Nephron (organoid): ENCODE data around the gene IPO4.
"Not testable (repeated sequence)": the region's sequence is repeated elsewhere in the genome, so short reads cannot be mapped to it uniquely, and the experiment has no call there.

ENCODE experiments used
- H3K27ac Mint-ChIP-seq, 3 experiments: 2 replicates each; pipeline ENCODE4 v1.8.0; 2020; ENCODE audit warnings: mixed read lengths in 3 of 3, mild to moderate bottlenecking in 2 of 3, moderate library complexity in 1 of 3
- H3K27me3 Mint-ChIP-seq: 2 replicates; pipeline ENCODE4 v1.8.0; 2021; ENCODE audit warnings: low read depth, mild to moderate bottlenecking, moderate library complexity, mixed read lengths
- H3K36me3 Mint-ChIP-seq: 2 replicates; pipeline ENCODE4 v1.8.0; 2020; ENCODE audit warnings: low read depth, mixed read lengths
- H3K4me1 Mint-ChIP-seq: 2 replicates; pipeline ENCODE4 v1.8.0; 2020; ENCODE audit warnings: mixed read lengths
- H3K4me3 Mint-ChIP-seq, 3 experiments: 2 replicates each; pipeline ENCODE4 v1.8.0; 2020; ENCODE audit warnings: mild to moderate bottlenecking in 3 of 3, mixed read lengths in 3 of 3, moderate library complexity in 2 of 3
- H3K9me3 Mint-ChIP-seq: 2 replicates; pipeline ENCODE4 v1.8.0; 2020; ENCODE audit warnings: mixed read lengths
- CTCF ChIP-seq, 3 experiments: fragments of 200-600 bp; sonication (generic); IDR thresholded peaks; one replicate each; pipeline ENCODE4 v1.5.0; 2021; ENCODE audit warnings: antibody characterized with exemption in 3 of 3; ENCODE audit not compliant: unreplicated experiment in 3 of 3

The IPO4 gene

DNA sequence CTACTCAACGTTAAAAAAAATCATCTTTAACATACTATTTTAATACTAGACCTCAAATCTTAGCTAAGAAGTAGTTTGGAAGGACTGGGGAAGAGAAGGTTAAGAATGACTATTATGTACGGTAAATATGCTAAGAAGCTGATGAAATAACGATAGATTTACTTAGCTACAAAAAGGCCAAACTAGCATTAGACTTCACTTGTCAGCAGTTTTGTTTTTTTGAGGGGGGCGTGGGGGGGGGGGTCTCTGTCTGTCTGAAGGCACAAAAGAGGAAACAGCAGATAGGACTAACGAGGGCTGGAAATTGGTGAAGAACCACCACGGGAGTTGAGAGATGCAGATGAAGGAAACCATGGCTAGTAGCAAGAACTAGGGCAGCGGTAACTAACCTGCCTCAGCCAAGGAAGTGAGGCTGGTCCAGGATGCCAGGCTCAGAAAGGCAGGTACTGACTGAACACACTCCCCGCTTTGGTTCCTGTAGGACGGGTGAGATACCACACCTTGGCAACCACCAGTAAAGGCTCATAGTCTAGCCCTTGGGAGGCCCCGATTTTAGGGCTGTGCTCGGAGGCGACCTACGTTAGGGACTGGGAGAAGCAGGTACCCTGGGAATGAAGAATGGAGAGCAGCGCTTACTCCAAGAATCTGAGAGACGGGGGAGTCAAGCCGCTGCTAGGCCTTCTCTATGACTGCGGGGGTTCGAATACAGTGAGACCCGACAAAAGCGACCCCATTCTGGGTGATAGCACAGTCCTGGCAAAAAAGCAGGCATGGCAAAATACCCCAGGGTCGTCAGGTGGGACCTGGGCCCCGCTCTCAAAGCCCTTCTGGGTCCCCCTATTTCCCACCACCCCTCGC, 42.9 kb upstream of the IPO4 start:
- peaks cover 27% of the 10 kb centered on the region for H3K4me1 Mint-ChIP-seq
- H3K9me3 Mint-ChIP-seq: no peaks in the 10 kb centered on the region
- peaks cover 30% of the 10 kb centered on the region for H3K36me3 Mint-ChIP-seq
- TF ChIP-seq CTCF (IDR thresholded peaks at IDR 0.05; ENCODE audit: unreplicated experiment in 3 of 3): no peak
- H3K27me3 Mint-ChIP-seq: no peaks in the 10 kb centered on the region
- peak overlapping the region; percentile 92 to 99 (median 97) for H3K27ac Mint-ChIP-seq
- peak overlapping the region; percentile 90 to 98 (median 94) for H3K4me3 Mint-ChIP-seq

DNA sequence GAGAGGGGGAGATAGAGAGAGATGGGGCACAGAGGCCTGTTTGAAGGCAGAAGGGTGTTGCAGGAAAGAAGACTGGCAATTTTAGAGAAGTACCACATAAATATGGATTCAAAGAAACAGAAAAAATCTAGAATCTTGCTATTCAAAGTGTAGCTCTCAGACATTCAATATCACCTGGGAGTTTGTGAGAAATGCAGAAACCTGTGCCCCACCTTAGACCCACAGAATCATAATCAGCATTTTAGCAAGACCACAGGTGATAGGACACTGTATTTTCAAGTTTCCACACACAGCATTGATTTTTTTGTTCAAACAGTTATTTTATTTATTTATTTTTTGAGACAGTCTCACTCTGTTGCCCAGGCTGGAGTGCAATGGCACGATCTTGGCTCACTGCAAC, 40.3 kb upstream of the IPO4 start:
- H3K4me1 Mint-ChIP-seq: peaks cover 17% of the 10 kb centered on the region
- no peaks in the 10 kb centered on the region for H3K9me3 Mint-ChIP-seq
- H3K27ac Mint-ChIP-seq: no peak overlapping the region
- peak overlapping the region in 2 of 3 experiments; percentile 54 to 67 for H3K4me3 Mint-ChIP-seq
- peaks cover 11% of the 10 kb centered on the region for H3K36me3 Mint-ChIP-seq
- no peaks in the 10 kb centered on the region for H3K27me3 Mint-ChIP-seq
- TF ChIP-seq CTCF (IDR thresholded peaks at IDR 0.05; ENCODE audit: unreplicated experiment in 3 of 3): no peak

- no peaks in the 10 kb centered on the region for H3K27me3 Mint-ChIP-seq
- peaks cover 6% of the 10 kb centered on the region for H3K4me1 Mint-ChIP-seq
- H3K9me3 Mint-ChIP-seq: no peaks in the 10 kb centered on the region
- TF ChIP-seq CTCF (IDR thresholded peaks at IDR 0.05; ENCODE audit: unreplicated experiment in 3 of 3): no peak
- peaks cover 11% of the 10 kb centered on the region for H3K36me3 Mint-ChIP-seq
- H3K4me3 Mint-ChIP-seq: no peak overlapping the region
- no peak overlapping the region for H3K27ac Mint-ChIP-seq
These were observed 37.9 kb upstream of the IPO4 start for GRCh38 chr14:24226473-24226872.

DNA sequence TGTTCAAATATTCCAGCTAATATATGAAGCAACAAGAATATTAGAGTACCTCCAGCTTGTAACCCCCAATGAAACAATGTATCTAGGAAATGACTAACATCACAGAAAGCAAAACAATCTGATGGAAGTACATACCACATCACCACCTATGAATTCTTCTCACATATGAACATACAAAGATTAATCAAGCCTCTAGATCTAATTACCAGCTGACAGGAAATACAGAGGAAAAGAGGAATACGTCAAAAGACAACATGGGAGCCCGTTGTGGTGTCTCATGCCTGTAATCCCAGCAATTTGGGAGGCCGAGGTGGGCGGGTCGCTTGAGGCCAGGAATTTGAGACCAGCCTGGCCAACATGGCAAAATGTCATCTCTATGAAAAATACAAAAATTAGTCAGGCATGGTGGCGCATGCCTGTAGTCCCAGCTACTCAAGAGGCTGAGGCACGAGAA, 36.0 kb upstream of the IPO4 start:
- Mint-ChIP-seq H3K4me1 (no peaks in the 10 kb centered on the region), H3K36me3 (peaks cover 11% of the 10 kb centered on the region), H3K9me3 (no peaks in the 10 kb centered on the region), H3K27me3 (no peaks in the 10 kb centered on the region), H3K4me3 (no peak overlapping the region), H3K27ac (peak overlapping the region in 1 of 3 experiments; percentile 7)
- no peak for TF ChIP-seq CTCF (IDR thresholded peaks at IDR 0.05; ENCODE audit: unreplicated experiment in 3 of 3)

- not testable (repeated sequence) for H3K9me3 Mint-ChIP-seq, H3K4me3 Mint-ChIP-seq, H3K27ac Mint-ChIP-seq, H3K4me1 Mint-ChIP-seq, H3K27me3 Mint-ChIP-seq
- peaks cover 13% of the 10 kb centered on the region for H3K36me3 Mint-ChIP-seq
These were observed 34.4 kb upstream of the IPO4 start for GRCh38 chr14:24222987-24223386.

DNA sequence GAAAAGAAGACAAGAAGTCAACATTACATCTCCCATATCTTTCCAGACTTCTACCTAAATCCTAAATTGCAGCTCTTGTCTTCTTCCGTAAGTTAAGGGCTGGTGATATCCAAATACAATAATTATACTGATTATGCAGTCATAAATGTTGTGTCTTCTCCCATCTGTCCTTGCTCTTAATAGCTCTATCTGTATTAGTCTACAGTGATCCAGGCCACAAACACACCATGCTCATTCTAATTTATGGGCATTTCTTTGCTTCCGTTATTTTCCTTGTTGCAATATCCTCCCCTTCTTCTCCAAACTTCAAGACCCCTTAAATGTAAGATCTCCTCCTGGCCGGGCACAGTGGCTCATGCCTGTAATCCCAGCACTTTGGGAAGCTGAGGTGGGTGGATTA, 30.9 kb upstream of the IPO4 start:
- no peak overlapping the region for H3K27ac Mint-ChIP-seq
- peaks cover 11% of the 10 kb centered on the region for H3K4me1 Mint-ChIP-seq
- no peaks in the 10 kb centered on the region for H3K9me3 Mint-ChIP-seq
- TF ChIP-seq CTCF (IDR thresholded peaks at IDR 0.05; ENCODE audit: unreplicated experiment in 3 of 3): no peak
- H3K27me3 Mint-ChIP-seq: no peaks in the 10 kb centered on the region
- peak overlapping the region in 1 of 3 experiments; percentile 14 for H3K4me3 Mint-ChIP-seq
- H3K36me3 Mint-ChIP-seq: peaks cover 4% of the 10 kb centered on the region
